Stomach smooth muscle (tissue), 2 donors: ENCODE measurements around the gene COX17.

Source experiments
- H3K27ac ChIP-seq: one replicate; pipeline ENCODE4 v1.7.0; 2013; ENCODE audit warnings: mild to moderate bottlenecking, low read length, inconsistent platforms
- H3K27me3 ChIP-seq, 2 donors: one replicate each; pipeline ENCODE4 v1.7.0; 2013; ENCODE audit warnings: low read length in 2 of 2; ENCODE audit not compliant: insufficient read depth in 2 of 2, control insufficient read depth in 1 of 2
- H3K36me3 ChIP-seq, 2 donors: one replicate each; pipeline ENCODE4 v1.7.0; 2013; ENCODE audit warnings: low read length in 2 of 2; ENCODE audit not compliant: control insufficient read depth in 2 of 2, insufficient read depth in 2 of 2
- H3K4me1 ChIP-seq: one replicate; pipeline ENCODE4 v1.7.0; 2013; ENCODE audit warnings: low read length; ENCODE audit not compliant: control insufficient read depth, insufficient read depth
- H3K4me3 ChIP-seq, 2 donors: one replicate each; pipeline ENCODE4 v1.7.0; 2013; ENCODE audit warnings: low read length in 2 of 2
- H3K9ac ChIP-seq, 2 donors: one replicate each; pipeline ENCODE4 v1.7.0; 2013; ENCODE audit warnings: low read length in 2 of 2, mild to moderate bottlenecking in 1 of 2
- H3K9me3 ChIP-seq, 2 donors: one replicate each; pipeline ENCODE4 v1.7.0; 2013; ENCODE audit warnings: low read length in 2 of 2; ENCODE audit not compliant: control insufficient read depth in 2 of 2
- donor health status: healthy.
- donor health status: Pancreatic carcinoma.

COX17 gene

DNA sequence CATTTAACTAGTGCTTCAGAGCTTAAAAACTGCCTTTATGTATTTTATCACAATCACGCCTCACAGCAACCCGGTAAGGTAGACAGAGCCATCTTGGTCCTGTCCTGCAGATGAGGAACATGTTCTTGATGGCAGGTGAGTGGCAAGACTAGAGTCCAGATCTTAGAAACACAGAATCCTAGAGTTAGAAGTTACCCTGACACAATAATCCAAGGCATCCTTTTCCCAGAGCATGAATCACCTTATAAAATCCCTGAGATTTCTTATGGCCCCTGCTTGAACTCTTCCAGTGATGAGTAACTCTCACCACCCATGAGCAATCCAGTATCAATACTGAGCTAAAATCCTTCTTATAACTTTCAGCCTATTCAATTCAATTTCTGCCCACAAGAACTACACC, 33.7 kb downstream of the COX17 start:
- Histone ChIP-seq H3K9ac (no peak overlapping the region), H3K36me3 (peaks cover 39 to 62% of the 10 kb centered on the region in 2 donors), H3K27ac (peak overlapping the region; percentile 6), H3K4me3 (no peak overlapping the region), H3K9me3 (no peaks in the 10 kb centered on the region), H3K4me1 (peaks cover 16% of the 10 kb centered on the region), H3K27me3 (no peaks in the 10 kb centered on the region)

DNA sequence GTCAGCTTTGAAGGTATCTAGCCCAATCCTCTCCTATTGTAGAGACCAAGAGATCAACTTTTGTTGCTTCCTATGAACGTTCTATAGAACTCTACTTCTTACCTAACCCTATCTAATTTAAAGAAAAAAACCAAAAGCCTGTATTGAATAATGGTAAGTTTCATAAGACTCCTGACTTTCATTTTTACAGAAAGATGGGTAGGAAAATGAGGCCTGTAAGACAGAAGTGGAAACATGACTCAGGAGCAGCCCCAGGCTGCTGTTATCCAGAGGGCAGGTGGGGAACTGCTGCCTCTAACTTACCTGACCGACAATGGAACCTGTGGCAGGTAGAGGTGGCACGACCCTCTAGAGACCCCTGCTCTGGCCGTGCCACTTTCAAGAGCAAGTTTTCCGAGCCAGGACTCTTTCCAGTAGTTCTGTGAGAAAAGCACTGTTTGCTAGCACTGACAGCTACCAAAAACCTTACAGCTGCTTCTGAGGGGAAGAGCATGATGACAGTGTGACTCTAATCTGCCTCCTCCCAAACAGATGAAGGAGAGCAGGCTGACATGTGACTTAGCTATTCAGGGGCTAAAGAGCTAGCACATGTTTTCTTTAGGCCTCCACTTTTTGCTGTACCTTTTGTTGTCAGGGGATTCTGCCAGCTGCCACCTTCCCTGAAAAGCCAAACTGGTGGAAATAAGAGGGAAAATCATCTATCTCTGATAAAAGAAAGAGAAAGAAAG, 34.3 kb downstream of the COX17 start:
- Histone ChIP-seq H3K27ac (peak overlapping the region; percentile 6), H3K27me3 (no peaks in the 10 kb centered on the region), H3K9me3 (no peaks in the 10 kb centered on the region), H3K4me3 (no peak overlapping the region), H3K9ac (no peak overlapping the region), H3K4me1 (peaks cover 10% of the 10 kb centered on the region), H3K36me3 (peaks cover 33 to 56% of the 10 kb centered on the region in 2 donors)

DNA sequence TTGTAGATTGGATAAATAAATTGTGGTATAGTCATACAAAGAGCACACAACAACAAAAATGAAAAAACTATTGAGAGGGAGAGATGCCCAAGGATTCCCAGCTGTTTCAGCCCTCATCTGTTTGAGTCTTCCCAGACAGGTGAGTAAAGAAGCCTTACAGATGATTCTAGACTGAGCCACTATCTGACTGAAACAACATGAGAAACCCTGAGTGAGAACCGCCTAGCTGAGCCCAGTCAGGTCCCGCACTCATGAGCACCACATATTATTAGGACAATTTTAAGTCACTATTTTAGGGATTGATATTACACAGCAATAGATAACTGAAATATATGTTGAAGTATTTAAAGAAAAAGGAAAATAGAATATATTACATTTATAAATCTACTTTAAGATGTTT, 35.8 kb downstream of the COX17 start:
- Histone ChIP-seq H3K27ac (no peak overlapping the region), H3K4me1 (peaks cover 4% of the 10 kb centered on the region), H3K4me3 (no peak overlapping the region), H3K9me3 (no peaks in the 10 kb centered on the region), H3K36me3 (peaks cover 29 to 43% of the 10 kb centered on the region in 2 donors), H3K9ac (no peak overlapping the region), H3K27me3 (no peaks in the 10 kb centered on the region)

DNA sequence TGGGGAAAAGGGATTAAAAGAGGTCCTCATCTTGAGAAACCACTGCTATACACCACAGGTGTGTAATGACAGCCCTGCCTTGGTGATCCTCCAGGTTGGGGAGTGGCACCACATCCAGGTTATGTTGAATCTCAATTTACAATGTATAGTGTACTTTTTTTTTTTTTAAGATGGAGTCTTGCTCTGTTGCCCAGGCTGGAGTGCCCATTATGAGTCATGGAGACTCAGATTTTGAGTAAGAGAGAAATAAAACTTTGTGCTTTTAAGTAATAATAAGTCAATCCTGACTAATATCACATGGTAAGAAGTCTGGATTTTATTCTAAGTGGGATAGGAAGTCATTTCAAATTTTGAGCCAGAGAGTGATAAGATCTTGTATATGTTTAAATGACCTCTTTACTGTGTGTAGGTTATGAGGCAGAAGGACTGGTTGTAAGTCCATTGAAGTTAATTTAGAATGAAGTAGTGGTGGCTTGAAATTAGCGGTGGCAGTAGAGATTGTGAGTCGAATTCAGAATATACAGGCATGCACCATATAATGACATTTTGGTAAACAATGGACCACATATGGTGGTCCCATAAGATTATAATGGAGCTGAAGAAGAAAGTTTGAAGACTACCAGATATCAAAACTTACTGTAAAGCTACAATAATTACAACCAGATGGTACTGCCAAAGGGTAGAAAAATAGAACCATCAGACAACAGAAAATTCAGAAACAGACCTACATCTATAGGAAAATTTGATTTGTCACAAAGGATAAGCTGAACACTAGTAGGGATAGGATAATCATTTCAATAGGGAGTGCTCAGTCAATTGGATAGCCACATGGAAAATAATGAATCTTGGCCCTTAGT, 37.5 kb downstream of the COX17 start:
- H3K27me3 ChIP-seq, result no peaks in the 10 kb centered on the region
- no peak overlapping the region for H3K9ac ChIP-seq
- peaks cover 29 to 43% of the 10 kb centered on the region in 2 donors for H3K36me3 ChIP-seq
- peaks cover 4% of the 10 kb centered on the region for H3K4me1 ChIP-seq
- no peak overlapping the region for H3K4me3 ChIP-seq
- no peaks in the 10 kb centered on the region for H3K9me3 ChIP-seq
- no peak overlapping the region for H3K27ac ChIP-seq

DNA sequence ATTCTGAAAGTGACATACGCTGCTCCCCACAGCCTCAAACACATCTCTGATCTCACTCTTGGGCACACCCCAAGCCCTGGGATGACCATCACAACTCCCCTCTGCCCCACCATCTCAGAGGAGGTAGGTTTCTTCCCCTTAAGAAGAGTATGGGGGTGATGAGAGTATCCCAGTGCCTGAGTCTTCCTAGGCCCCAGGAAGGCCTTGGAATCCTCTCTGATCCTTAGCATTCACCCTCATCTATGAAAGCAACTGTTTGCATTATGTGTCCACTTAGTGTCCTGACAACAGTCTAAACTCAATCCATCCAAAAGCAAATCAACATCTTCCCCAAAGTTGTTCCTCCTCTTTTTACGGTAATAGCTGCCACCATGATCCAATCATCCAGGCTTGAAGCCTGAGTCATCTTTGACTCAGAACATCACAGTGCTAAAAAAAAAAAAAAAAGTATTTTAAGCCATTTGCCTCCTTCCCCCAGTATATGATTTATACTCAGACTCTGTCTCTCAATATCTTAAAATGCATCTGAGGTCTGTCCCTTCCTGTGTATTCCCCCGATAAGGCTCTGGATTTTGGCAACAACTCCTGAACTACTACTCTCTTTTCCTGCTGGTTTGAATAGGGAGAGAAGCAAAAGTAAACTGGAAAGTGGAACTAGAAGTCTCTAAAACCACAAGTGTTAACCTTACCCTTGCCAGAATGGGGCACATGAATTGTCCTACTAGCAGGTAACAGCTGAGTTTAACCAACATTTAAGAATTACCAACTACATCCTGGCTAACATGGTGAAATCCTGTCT, 39.3 kb downstream of the COX17 start:
- no peaks in the 10 kb centered on the region for H3K4me1 ChIP-seq
- no peaks in the 10 kb centered on the region for H3K9me3 ChIP-seq
- H3K9ac ChIP-seq, result peak overlapping the region in 1 of 2 donors; percentile 19
- H3K27me3 ChIP-seq, result no peaks in the 10 kb centered on the region
- H3K36me3 ChIP-seq, result peaks cover 23 to 32% of the 10 kb centered on the region in 2 donors
- peak overlapping the region; percentile 71 for H3K27ac ChIP-seq
- no peak overlapping the region for H3K4me3 ChIP-seq

DNA sequence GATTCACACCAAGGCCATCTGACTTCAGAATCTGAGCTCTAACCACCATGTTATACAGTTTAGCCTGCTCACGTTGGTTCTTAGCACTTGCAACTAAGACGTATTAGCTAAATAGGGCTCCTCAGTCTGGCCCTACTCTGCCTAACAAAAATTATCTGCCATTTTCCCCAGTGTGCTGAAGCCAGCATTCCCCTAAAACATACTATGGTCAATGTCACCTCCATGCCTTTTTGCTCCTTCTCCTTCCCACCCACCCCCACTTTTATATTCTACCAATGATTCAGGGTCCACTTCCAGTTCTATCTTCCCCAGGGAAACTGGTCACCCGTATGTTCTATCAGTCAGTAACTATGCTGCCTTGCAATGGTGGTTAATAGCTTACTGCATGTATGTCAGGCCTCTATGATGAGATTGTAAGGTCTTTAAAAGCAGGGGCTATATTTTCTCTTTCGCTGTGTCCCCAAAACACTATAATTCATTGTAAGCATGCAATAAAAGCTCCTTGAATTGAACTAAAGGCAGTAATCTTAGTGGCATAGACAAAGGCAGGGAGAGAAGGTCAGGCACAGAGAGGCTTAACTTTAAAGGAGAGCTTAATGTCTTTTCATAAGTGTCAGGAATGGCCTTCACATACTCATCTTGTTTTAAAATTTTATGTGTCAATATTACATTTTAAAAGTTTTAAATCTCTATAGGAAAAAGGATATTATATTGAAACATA, 40.2 kb downstream of the COX17 start:
- Histone ChIP-seq H3K36me3 (peaks cover 16 to 24% of the 10 kb centered on the region in 2 donors), H3K9ac (no peak overlapping the region), H3K4me3 (no peak overlapping the region), H3K27me3 (no peaks in the 10 kb centered on the region), H3K9me3 (no peaks in the 10 kb centered on the region), H3K4me1 (no peaks in the 10 kb centered on the region), H3K27ac (peak overlapping the region; percentile 71)

DNA sequence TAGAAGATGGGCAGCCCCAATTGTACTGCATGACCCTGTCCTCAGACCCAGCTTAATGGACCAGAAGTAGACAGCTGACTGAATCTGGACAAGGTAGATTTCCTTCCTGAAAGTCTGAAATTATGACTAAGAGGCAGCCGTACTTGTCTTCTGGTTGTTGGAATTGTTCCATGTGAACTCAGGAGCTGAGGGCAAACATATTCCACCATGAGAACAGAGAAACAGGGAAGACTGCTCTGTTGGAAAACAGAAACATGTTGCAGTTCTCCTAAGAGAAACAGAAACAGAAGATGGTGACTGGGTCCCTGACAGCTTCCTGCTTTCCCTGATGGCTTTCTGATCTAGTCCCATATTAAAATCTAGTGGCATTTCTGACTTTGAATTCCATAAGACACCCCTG, 41.0 kb downstream of the COX17 start:
- no peak overlapping the region for H3K27ac ChIP-seq
- H3K9me3 ChIP-seq, result no peaks in the 10 kb centered on the region
- no peak overlapping the region for H3K9ac ChIP-seq
- H3K4me1 ChIP-seq, result no peaks in the 10 kb centered on the region
- H3K4me3 ChIP-seq, result no peak overlapping the region
- no peaks in the 10 kb centered on the region for H3K27me3 ChIP-seq
- H3K36me3 ChIP-seq, result peaks cover 11 to 18% of the 10 kb centered on the region in 2 donors

DNA sequence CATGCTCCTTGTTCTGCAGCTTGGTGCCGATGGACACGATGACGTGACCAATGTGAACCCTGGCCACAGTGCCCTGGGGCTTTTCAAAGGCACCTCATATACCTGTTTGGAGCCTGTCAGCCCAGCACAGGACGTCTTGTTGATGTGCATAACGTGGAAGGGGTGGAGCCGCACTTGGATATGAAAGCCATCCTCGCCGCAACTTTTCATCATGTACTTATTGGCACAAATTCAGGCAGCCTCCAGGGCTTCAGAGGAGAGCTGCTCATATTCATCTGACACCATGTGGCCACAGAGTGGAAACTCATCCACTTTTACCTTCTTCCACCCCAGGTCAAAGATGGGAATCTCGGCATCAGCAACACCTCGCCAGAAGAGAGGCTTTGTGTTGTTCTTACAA, 41.5 kb downstream of the COX17 start:
- Histone ChIP-seq H3K4me3 (no peak overlapping the region), H3K36me3 (peaks cover 10 to 16% of the 10 kb centered on the region in 2 donors), H3K27me3 (no peaks in the 10 kb centered on the region), H3K27ac (no peak overlapping the region), H3K9ac (no peak overlapping the region), H3K4me1 (peaks cover under 1% of the 10 kb centered on the region), H3K9me3 (no peaks in the 10 kb centered on the region)

DNA sequence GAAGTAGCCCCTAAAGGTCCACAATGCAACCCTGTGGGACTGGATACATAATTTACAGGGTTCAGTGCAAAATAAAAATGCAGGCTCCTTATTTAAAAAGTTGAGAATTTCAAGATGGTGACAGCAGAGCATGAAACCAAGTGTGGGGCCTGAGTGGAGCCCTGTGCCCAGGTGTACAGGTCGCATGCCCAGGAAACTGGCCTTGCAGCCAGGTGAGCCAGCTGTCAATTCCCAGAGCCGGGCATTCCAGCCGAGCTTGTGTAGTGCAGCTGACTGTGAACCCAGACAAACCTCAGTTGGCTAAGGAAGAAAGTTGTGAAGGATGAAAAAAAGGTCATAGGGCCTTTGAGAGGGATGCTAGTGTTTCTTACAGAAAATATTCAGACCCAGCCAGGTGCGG, 44.4 kb downstream of the COX17 start:
- Histone ChIP-seq H3K4me1 (peaks cover 11% of the 10 kb centered on the region), H3K36me3 (peaks cover 0 to 4% of the 10 kb centered on the region in 2 donors), H3K27me3 (no peaks in the 10 kb centered on the region), H3K4me3 (no peak overlapping the region), H3K9ac (no peak overlapping the region), H3K9me3 (no peaks in the 10 kb centered on the region), H3K27ac (no peak overlapping the region)

DNA sequence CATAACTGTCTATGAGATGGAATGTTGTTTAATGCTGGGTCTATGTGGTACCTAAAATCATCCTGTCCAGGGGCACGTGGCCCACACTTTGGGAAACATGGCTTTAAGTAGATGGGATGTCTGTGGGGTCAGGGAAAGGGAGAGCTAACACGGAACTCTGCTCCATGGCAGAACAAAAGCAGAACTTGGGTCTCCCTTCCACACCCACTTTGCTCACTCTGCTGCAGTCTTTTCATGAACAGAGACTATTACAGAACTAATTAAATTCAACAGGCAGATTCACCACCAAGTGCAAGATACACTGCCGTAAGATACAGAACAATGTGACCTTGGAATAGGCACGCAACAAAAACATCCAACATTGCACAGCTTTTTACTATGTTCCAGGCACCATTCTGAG, 45.0 kb downstream of the COX17 start:
- Histone ChIP-seq H3K36me3 (no peaks in the 10 kb centered on the region), H3K9ac (no peak overlapping the region), H3K27ac (no peak overlapping the region), H3K4me3 (no peak overlapping the region), H3K9me3 (no peaks in the 10 kb centered on the region), H3K27me3 (no peaks in the 10 kb centered on the region), H3K4me1 (peaks cover 11% of the 10 kb centered on the region)
